Loucy (cell line): ENCODE data around the gene SPATA32.

Experiments used
- EZH2phosphoT487 ChIP-seq: fragments of 200-600 bp; IDR thresholded peaks from 2 replicates; pipeline ENCODE4 v1.6.1; 2018; ENCODE audit warnings: antibody characterized with exemption, mild to moderate bottlenecking, moderate library complexity, borderline replicate concordance
- TF ChIP-seq, protein P1 (sequence below): fragments of 200-600 bp; sonication (generic); conservative IDR thresholded peaks from 2 replicates; pipeline ENCODE4 v1.5.1; 2014; ENCODE audit warnings: mild to moderate bottlenecking, antibody characterized with exemption, low read length

DNA sequence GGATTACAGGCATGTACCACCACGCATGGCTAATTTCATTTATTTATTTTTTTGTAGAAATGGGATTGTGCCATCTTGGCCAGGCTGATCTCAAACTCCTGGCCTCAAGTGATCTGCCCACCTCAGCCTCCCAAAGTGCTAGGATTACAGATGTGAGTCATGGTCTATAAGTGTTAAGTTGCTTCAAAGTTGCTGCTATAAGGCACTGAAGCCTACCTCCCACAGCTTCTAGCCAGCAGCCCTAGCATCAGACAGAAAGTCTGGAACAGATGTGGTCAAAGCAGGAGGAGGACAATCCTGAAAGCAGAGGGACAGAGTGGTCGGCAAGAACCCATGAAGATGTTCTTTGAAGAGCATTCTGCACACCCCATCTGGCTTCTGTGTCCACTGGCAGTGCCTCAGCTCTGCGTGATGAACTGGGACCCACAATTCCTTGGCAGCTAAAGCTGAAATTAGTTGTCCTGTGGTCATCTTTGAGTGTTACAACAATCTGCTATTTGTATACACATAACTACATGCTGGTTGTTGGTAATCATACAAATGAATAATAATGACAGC lies 43.7 kb upstream of the SPATA32 start:
- TF ChIP-seq, protein P1, sequence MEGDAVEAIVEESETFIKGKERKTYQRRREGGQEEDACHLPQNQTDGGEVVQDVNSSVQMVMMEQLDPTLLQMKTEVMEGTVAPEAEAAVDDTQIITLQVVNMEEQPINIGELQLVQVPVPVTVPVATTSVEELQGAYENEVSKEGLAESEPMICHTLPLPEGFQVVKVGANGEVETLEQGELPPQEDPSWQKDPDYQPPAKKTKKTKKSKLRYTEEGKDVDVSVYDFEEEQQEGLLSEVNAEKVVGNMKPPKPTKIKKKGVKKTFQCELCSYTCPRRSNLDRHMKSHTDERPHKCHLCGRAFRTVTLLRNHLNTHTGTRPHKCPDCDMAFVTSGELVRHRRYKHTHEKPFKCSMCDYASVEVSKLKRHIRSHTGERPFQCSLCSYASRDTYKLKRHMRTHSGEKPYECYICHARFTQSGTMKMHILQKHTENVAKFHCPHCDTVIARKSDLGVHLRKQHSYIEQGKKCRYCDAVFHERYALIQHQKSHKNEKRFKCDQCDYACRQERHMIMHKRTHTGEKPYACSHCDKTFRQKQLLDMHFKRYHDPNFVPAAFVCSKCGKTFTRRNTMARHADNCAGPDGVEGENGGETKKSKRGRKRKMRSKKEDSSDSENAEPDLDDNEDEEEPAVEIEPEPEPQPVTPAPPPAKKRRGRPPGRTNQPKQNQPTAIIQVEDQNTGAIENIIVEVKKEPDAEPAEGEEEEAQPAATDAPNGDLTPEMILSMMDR: no peak
- TF ChIP-seq EZH2phosphoT487: no peak
